ENCODE measurements around the gene SPI1. TPM values are rescaled to one million over a fixed set of nuclear protein-coding genes. Genes with fewer than 3 reads are reported as not detected.

SPI1 gene
- total and polyA plus RNA-seq, 4 donors: 7.9 to 12.9 (median 9.7) TPM

DNA sequence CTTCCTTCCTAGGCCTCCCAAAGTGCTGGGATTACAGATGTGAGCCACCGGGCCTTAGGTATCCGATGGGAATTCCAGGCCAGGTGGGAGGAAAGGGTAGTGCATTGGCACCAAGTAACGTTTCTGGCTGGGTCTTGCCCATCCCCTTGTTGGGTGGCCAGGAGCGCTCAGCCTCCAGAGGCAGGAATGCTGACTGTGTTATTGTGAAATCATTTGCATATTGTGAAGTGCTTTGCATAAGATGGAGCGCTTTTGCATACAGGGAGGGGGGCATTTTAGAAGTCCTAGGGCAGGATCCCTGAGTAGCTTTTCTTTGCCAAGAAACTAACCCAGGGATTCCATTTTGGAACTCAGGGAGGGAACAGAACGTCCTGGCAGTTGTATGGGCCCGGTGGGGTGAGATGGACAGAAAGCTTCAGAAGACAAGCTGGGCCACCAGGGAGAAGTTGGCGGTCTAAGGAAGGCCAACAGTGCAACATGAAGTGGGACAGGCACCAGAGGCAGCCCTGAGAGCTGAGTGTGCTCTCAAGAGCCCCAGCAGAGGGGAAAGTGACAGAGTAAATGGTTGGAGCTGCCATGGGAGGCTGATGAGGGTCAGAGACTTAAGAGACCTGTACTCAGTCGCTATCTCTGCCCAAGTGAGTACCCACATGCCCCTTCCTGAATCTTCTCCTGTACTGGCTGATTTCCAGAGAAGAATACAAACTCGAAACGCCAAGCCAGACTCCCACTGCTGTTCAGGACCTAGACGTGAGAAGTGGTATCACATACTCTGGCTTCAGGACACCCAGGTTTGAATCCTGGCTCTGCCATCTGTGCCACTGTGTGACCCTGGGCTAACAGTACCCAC lies 28.8 kb upstream of the SPI1 start:
- H3K4me3 ChIP-seq (ENCODE audit: low read depth, low read length): peak overlapping the region; percentile 74
- no peaks in the 10 kb centered on the region for H3K9me3 ChIP-seq (ENCODE audit: control insufficient read depth, insufficient read depth, low read length)
- H3K27ac ChIP-seq (ENCODE audit: low read depth, low read length): peak overlapping the region; percentile 87
- H3K4me1 ChIP-seq (ENCODE audit: control insufficient read depth, insufficient read depth, low read length): peaks cover 47% of the 10 kb centered on the region
- no peak for DNase-seq (ENCODE audit: low read depth in 4 of 6, low spot score in 6 of 6)
- H3K36me3 ChIP-seq (ENCODE audit: control insufficient read depth, insufficient read depth, low read length): peaks cover 26% of the 10 kb centered on the region
- WGBS (ENCODE audit: insufficient coverage): 70% methylated on average over 11 of the region's 12 CpGs
- no peaks in the 10 kb centered on the region for H3K27me3 ChIP-seq (ENCODE audit: control insufficient read depth, insufficient read depth, low read length)

- WGBS (ENCODE audit: insufficient coverage): 92% methylated on average over 2 of the region's 3 CpGs
- H3K27me3 ChIP-seq (ENCODE audit: control insufficient read depth, insufficient read depth, low read length): no peaks in the 10 kb centered on the region
Measured at GRCh38 chr11:47403571-47403970, 25.2 kb upstream of the SPI1 start.

DNA sequence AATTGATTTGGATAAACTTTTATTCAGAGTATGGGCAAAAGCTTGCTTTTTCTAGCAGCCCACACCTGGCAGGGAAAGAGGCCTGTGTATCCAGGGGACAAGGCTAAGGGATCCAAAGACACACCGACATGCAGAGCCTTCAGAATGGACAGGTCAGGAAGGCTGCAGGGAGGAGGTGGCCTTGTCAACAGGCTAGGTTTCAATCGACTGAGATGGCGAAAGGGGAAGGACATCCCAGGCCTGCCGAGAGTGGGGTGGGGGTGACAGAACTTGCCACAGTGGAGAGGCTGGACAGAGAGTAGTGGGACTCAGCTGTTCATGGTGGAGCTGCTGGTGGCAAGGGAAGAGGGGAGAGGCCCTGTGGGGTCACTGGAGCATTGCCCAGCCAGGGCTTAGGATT lies 24.8 kb upstream of the SPI1 start:
- Histone ChIP-seq H3K4me1 (ENCODE audit: control insufficient read depth, insufficient read depth, low read length) (peaks cover 30% of the 10 kb centered on the region), H3K27ac (ENCODE audit: low read depth, low read length) (no peak overlapping the region), H3K4me3 (ENCODE audit: low read depth, low read length) (no peak overlapping the region), H3K9me3 (ENCODE audit: control insufficient read depth, insufficient read depth, low read length) (no peaks in the 10 kb centered on the region), H3K36me3 (ENCODE audit: control insufficient read depth, insufficient read depth, low read length) (no peaks in the 10 kb centered on the region), H3K27me3 (ENCODE audit: control insufficient read depth, insufficient read depth, low read length) (no peaks in the 10 kb centered on the region)
- 65% methylated on average over 4 of the region's 4 CpGs for WGBS (ENCODE audit: insufficient coverage)
- no peak for DNase-seq (ENCODE audit: low read depth in 4 of 6, low spot score in 6 of 6)

More at GRCh38 chr11:47403571-47403970, 25.2 kb upstream of the SPI1 start:
- Histone ChIP-seq H3K4me3 (ENCODE audit: low read depth, low read length) (no peak overlapping the region), H3K9me3 (ENCODE audit: control insufficient read depth, insufficient read depth, low read length) (no peaks in the 10 kb centered on the region), H3K27ac (ENCODE audit: low read depth, low read length) (no peak overlapping the region), H3K36me3 (ENCODE audit: control insufficient read depth, insufficient read depth, low read length) (no peaks in the 10 kb centered on the region), H3K4me1 (ENCODE audit: control insufficient read depth, insufficient read depth, low read length) (peaks cover 30% of the 10 kb centered on the region)
- DNase-seq (ENCODE audit: low read depth in 4 of 6, low spot score in 6 of 6): no peak

GRCh38 chr11:47400768-47401279 lies 22.5 kb upstream of the SPI1 start:
- peaks cover 17% of the 10 kb centered on the region for H3K4me1 ChIP-seq (ENCODE audit: control insufficient read depth, insufficient read depth, low read length)
- 25% methylated on average over 5 of the region's 8 CpGs for WGBS (ENCODE audit: insufficient coverage)
- H3K4me3 ChIP-seq (ENCODE audit: low read depth, low read length): peak overlapping the region; percentile 32
- H3K27ac ChIP-seq (ENCODE audit: low read depth, low read length): peak overlapping the region; percentile 45
- no peaks in the 10 kb centered on the region for H3K36me3 ChIP-seq (ENCODE audit: control insufficient read depth, insufficient read depth, low read length)
- no peaks in the 10 kb centered on the region for H3K27me3 ChIP-seq (ENCODE audit: control insufficient read depth, insufficient read depth, low read length)
- H3K9me3 ChIP-seq (ENCODE audit: control insufficient read depth, insufficient read depth, low read length): no peaks in the 10 kb centered on the region
- DNase-seq (ENCODE audit: low read depth in 4 of 6, low spot score in 6 of 6): no peak

DNA sequence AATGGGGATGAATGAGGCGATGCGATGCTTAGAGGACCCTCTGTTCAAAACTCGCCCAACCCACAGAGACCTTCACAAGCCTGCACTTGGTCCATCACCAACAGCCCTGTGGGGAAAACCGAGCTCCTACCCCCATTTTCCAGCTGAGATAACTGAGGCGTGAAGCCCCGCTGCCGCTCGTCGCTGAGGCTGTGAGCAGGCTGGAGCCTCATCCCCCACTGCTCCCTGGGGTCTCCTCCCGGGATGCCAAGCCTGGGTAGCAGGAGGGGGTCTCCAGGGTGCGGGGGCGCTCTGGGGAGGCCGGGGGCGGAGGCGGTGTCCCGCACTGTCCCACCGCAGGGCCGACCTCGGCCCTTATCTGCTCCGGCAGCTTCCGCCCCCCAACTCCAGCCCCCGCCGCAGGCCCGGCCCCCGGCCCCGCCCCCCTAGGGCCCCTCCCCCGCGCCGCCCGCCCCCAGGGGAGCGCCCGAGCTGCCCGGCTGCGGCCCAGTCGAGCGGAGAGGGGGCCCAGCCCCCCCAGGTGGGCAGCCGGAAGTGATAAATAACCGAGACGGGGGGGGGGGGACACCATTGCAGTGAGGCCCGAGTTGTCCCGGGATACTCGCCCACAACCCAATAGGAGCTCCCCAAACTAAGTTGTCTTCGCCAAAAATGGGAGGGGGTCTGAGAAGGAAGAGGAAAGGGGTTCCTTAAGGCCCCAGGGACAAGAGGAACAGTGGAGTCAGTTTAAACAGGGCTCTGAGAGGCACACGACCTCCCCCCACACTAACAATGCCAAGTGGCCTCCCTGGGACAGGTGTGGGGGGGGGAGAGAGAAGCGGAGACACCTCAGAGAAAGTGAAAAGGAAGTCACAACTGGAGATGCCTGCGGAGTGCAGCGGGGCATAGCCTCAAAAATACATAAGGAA lies 21.8 kb upstream of the SPI1 start:
- WGBS (ENCODE audit: insufficient coverage): 3% methylated on average over 27 of the region's 47 CpGs

GRCh38 chr11:47398551-47398950 lies 20.2 kb upstream of the SPI1 start:
- H3K4me1 ChIP-seq (ENCODE audit: control insufficient read depth, insufficient read depth, low read length): peaks cover 37% of the 10 kb centered on the region
- DNase-seq (ENCODE audit: low read depth in 4 of 6, low spot score in 6 of 6): no peak
- peaks cover 7% of the 10 kb centered on the region for H3K36me3 ChIP-seq (ENCODE audit: control insufficient read depth, insufficient read depth, low read length)
- no peak overlapping the region for H3K27ac ChIP-seq (ENCODE audit: low read depth, low read length)
- H3K4me3 ChIP-seq (ENCODE audit: low read depth, low read length): no peak overlapping the region
- no peaks in the 10 kb centered on the region for H3K9me3 ChIP-seq (ENCODE audit: control insufficient read depth, insufficient read depth, low read length)
- no peaks in the 10 kb centered on the region for H3K27me3 ChIP-seq (ENCODE audit: control insufficient read depth, insufficient read depth, low read length)
- 100% methylated on average over 1 of the region's 1 CpG for WGBS (ENCODE audit: insufficient coverage)

More for the DNA sequence above, 21.8 kb upstream of the SPI1 start:
- Histone ChIP-seq H3K27ac (ENCODE audit: low read depth, low read length) (peak overlapping the region; percentile 45), H3K4me3 (ENCODE audit: low read depth, low read length) (peak overlapping the region; percentile 32), H3K36me3 (ENCODE audit: control insufficient read depth, insufficient read depth, low read length) (no peaks in the 10 kb centered on the region), H3K9me3 (ENCODE audit: control insufficient read depth, insufficient read depth, low read length) (no peaks in the 10 kb centered on the region), H3K4me1 (ENCODE audit: control insufficient read depth, insufficient read depth, low read length) (peaks cover 25% of the 10 kb centered on the region), H3K27me3 (ENCODE audit: control insufficient read depth, insufficient read depth, low read length) (no peaks in the 10 kb centered on the region)
- DNase-seq (ENCODE audit: low read depth in 4 of 6, low spot score in 6 of 6): peak in 2 of 6 donors; percentile 34 to 43

GRCh38 chr11:47398011-47398410 lies 19.7 kb upstream of the SPI1 start:
- no peaks in the 10 kb centered on the region for H3K27me3 ChIP-seq (ENCODE audit: control insufficient read depth, insufficient read depth, low read length)
- H3K27ac ChIP-seq (ENCODE audit: low read depth, low read length): no peak overlapping the region
- H3K4me1 ChIP-seq (ENCODE audit: control insufficient read depth, insufficient read depth, low read length): peaks cover 41% of the 10 kb centered on the region
- 85% methylated on average over 3 of the region's 3 CpGs for WGBS (ENCODE audit: insufficient coverage)
- no peak overlapping the region for H3K4me3 ChIP-seq (ENCODE audit: low read depth, low read length)
- no peak for DNase-seq (ENCODE audit: low read depth in 4 of 6, low spot score in 6 of 6)
- peaks cover 7% of the 10 kb centered on the region for H3K36me3 ChIP-seq (ENCODE audit: control insufficient read depth, insufficient read depth, low read length)
- H3K9me3 ChIP-seq (ENCODE audit: control insufficient read depth, insufficient read depth, low read length): no peaks in the 10 kb centered on the region

DNA sequence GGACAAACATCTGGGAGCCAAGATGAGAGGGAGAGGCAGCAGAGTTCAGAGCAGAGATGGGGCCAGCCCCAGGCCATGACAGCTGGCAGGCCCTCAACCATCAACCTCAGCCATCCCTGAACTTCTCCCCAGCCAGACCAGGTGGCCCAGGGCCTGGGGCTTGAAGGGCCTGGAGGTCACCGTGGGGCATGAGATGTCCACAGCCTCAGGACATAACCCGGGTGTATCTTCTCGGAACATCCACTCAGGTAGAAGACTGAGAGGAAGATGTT lies 17.6 kb upstream of the SPI1 start:
- H3K27ac ChIP-seq (ENCODE audit: low read depth, low read length): no peak overlapping the region
- peaks cover 40% of the 10 kb centered on the region for H3K4me1 ChIP-seq (ENCODE audit: control insufficient read depth, insufficient read depth, low read length)
- peaks cover 7% of the 10 kb centered on the region for H3K36me3 ChIP-seq (ENCODE audit: control insufficient read depth, insufficient read depth, low read length)
- H3K27me3 ChIP-seq (ENCODE audit: control insufficient read depth, insufficient read depth, low read length): no peaks in the 10 kb centered on the region
- DNase-seq (ENCODE audit: low read depth in 4 of 6, low spot score in 6 of 6): no peak
- H3K4me3 ChIP-seq (ENCODE audit: low read depth, low read length): no peak overlapping the region
- no peaks in the 10 kb centered on the region for H3K9me3 ChIP-seq (ENCODE audit: control insufficient read depth, insufficient read depth, low read length)
- no CpG with 5 or more reads among the region's 3 CpGs for WGBS (ENCODE audit: insufficient coverage)

- WGBS (ENCODE audit: insufficient coverage): 74% methylated on average over 22 of the region's 25 CpGs
- Histone ChIP-seq H3K4me3 (ENCODE audit: low read depth, low read length) (no peak overlapping the region), H3K9me3 (ENCODE audit: control insufficient read depth, insufficient read depth, low read length) (no peaks in the 10 kb centered on the region), H3K27ac (ENCODE audit: low read depth, low read length) (peak overlapping the region; percentile 81), H3K27me3 (ENCODE audit: control insufficient read depth, insufficient read depth, low read length) (no peaks in the 10 kb centered on the region), H3K4me1 (ENCODE audit: control insufficient read depth, insufficient read depth, low read length) (peaks cover 35% of the 10 kb centered on the region), H3K36me3 (ENCODE audit: control insufficient read depth, insufficient read depth, low read length) (peaks cover 7% of the 10 kb centered on the region)
- no peak for DNase-seq (ENCODE audit: low read depth in 4 of 6, low spot score in 6 of 6)
Measured at GRCh38 chr11:47395223-47396048, 17.1 kb upstream of the SPI1 start.

Data from spinal cord (tissue), 10 donors.